H1 (cell line): ENCODE results near the gene ADAMTS6. TPM values are rescaled to one million over a fixed set of nuclear protein-coding genes. Genes with fewer than 3 reads are reported as not detected.

Experiments used
- CTCF ChIA-PET: fragments of 300-600 bp; sonication (Branson Sonifier 250); formaldehyde crosslinking; loops from one replicate; lab custom pipeline; 2021; ENCODE audit not compliant: partially characterized antibody; lab: Charles Lee
- POLR2A ChIA-PET: fragments of 300-600 bp; sonication (Branson Sonifier 250); formaldehyde crosslinking; loops from one replicate; lab custom pipeline; 2021; ENCODE audit warnings: inconsistent platforms; ENCODE audit not compliant: partially characterized antibody; lab: Charles Lee
- DNase-seq, 2 experiments: peaks; one replicate each; pipeline versions ENCODE4 v3.0.0 to v3.0.0-alpha.2; 2010 to 2022; ENCODE audit warnings: low spot score in 2 of 2, low read depth in 1 of 2, mixed read lengths in 1 of 2
- FAIRE-seq: peaks from 2 replicates; lab custom pipeline; 2011; peaks lifted over from hg19 to GRCh38; lab: Jason Lieb, UNC
- H2AFZ ChIP-seq: 2 replicates; pipeline ENCODE4 v1.8.1; 2012; ENCODE audit warnings: low read length, inconsistent platforms
- H2AK5ac ChIP-seq: 2 replicates; pipeline ENCODE4 v1.6.1; 2013; ENCODE audit warnings: low read depth, low read length
- H2BK120ac ChIP-seq: replicated peaks from 2 replicates; pipeline ENCODE3; 2013; ENCODE audit warnings: low read depth, low read length, inconsistent platforms
- H2BK12ac ChIP-seq: 2 replicates; pipeline ENCODE4 v1.6.1; 2013; ENCODE audit warnings: low read depth, low read length
- H2BK15ac ChIP-seq: 2 replicates; pipeline ENCODE4 v1.6.1; 2013; ENCODE audit warnings: low read length
- H2BK20ac ChIP-seq: 2 replicates; pipeline ENCODE4 v1.6.1; 2013; ENCODE audit warnings: low read length
- H2BK5ac ChIP-seq: 2 replicates; pipeline ENCODE4 v1.6.1; 2013; ENCODE audit warnings: low read depth, low read length
- H3K14ac ChIP-seq: 2 replicates; pipeline ENCODE4 v1.6.1; 2013; ENCODE audit warnings: inconsistent platforms; ENCODE audit not compliant: insufficient read length
- H3K18ac ChIP-seq: 2 replicates; pipeline ENCODE4 v1.6.1; 2013; ENCODE audit warnings: low read length; ENCODE audit errors: extremely low read depth
- H3K23ac ChIP-seq: 2 replicates; pipeline ENCODE4 v1.6.1; 2013; ENCODE audit warnings: inconsistent platforms; ENCODE audit not compliant: insufficient read length
- H3K23me2 ChIP-seq: 2 replicates; pipeline ENCODE4 v1.6.1; 2013; ENCODE audit warnings: low read depth, low read length
- H3K27ac ChIP-seq: 2 replicates; pipeline ENCODE4 v1.6.1; 2011; ENCODE audit warnings: low read depth, low read length, inconsistent platforms
- H3K27me3 ChIP-seq, 4 experiments: replicated peaks in 1 of 4; 1 replicate in 1 of 4; 2 replicates in 3 of 4; pipeline versions ENCODE4 v1.6.1 to v1.8.1; 2011 to 2013; ENCODE audit warnings: low read length in 3 of 4, mild to moderate bottlenecking in 3 of 4, inconsistent platforms in 2 of 4, mixed read lengths in 2 of 4, moderate library complexity in 1 of 4; ENCODE audit not compliant: control insufficient read depth in 3 of 4, insufficient read depth in 3 of 4; ENCODE audit errors: extremely low read depth in 1 of 4
- H3K36me3 ChIP-seq, 4 experiments: 2 replicates each; pipeline versions ENCODE4 v1.6.1 to v1.8.1; 2011 to 2013; ENCODE audit warnings: mild to moderate bottlenecking in 4 of 4, low read length in 3 of 4, moderate library complexity in 2 of 4, control low read depth in 1 of 4, inconsistent platforms in 1 of 4; ENCODE audit not compliant: insufficient read depth in 4 of 4, control insufficient read depth in 2 of 4
- H3K4ac ChIP-seq: replicated peaks from 2 replicates; pipeline ENCODE3; 2013; ENCODE audit warnings: low read length, low read depth, mixed read lengths, inconsistent platforms; ENCODE audit not compliant: insufficient read length
- H3K4me1 ChIP-seq, 4 experiments: replicated peaks in 1 of 4; 1 replicate in 1 of 4; 2 replicates in 3 of 4; pipeline versions ENCODE4 v1.6.1 to v1.8.1; 2011 to 2013; ENCODE audit warnings: low read length in 3 of 4, inconsistent platforms in 2 of 4, mixed read lengths in 1 of 4; ENCODE audit not compliant: insufficient read depth in 4 of 4, control insufficient read depth in 3 of 4
- H3K4me2 ChIP-seq, 2 experiments: 2 replicates each; pipeline versions ENCODE4 v1.6.1 to v1.8.1; 2011 to 2013; ENCODE audit warnings: low read depth in 2 of 2, low read length in 2 of 2, control low read depth in 1 of 2, inconsistent platforms in 1 of 2, mild to moderate bottlenecking in 1 of 2; ENCODE audit not compliant: insufficient read depth in 1 of 2
- H3K4me3 ChIP-seq, 4 experiments: fragments of 200-600, 300-600 bp in 1 of 4; sonication (generic), shearing (Covaris generic), sonication (Bioruptor Twin) in 1 of 4; 2 replicates each; pipeline versions ENCODE4 v1.5.1 to v1.8.1; 2011 to 2016; ENCODE audit warnings: low read length in 4 of 4, low read depth in 3 of 4, control low read depth in 2 of 4, inconsistent platforms in 2 of 4, mild to moderate bottlenecking in 2 of 4, mixed read lengths in 1 of 4, moderate library complexity in 1 of 4; ENCODE audit not compliant: insufficient read depth in 2 of 4; ENCODE audit errors: extremely low read depth in 1 of 4
- H3K56ac ChIP-seq: replicated peaks from 2 replicates; pipeline ENCODE3; 2013; ENCODE audit warnings: low read depth, mild to moderate bottlenecking, mixed read lengths, low read length, inconsistent platforms; ENCODE audit not compliant: insufficient read length
- H3K79me1 ChIP-seq: 2 replicates; pipeline ENCODE4 v1.6.1; 2013; ENCODE audit warnings: low read depth, low read length, control low read depth
- H3K79me2 ChIP-seq, 2 experiments: 2 replicates each; pipeline versions ENCODE4 v1.6.1 to v1.8.1; 2012 to 2013; ENCODE audit warnings: low read length in 2 of 2, mild to moderate bottlenecking in 2 of 2, inconsistent platforms in 1 of 2; ENCODE audit not compliant: insufficient read depth in 2 of 2, control insufficient read depth in 1 of 2
- H3K9ac ChIP-seq, 4 experiments: replicated peaks in 1 of 4; 1 replicate in 1 of 4; 2 replicates in 3 of 4; pipeline versions ENCODE4 v1.6.1 to v1.8.1; 2011 to 2013; ENCODE audit warnings: low read depth in 3 of 4, low read length in 3 of 4, control low read depth in 2 of 4, mild to moderate bottlenecking in 2 of 4, moderate library complexity in 2 of 4, inconsistent platforms in 1 of 4; ENCODE audit errors: extremely low read depth in 1 of 4
- H3K9me3 ChIP-seq, 2 experiments: 2 replicates each; pipeline versions ENCODE4 v1.6.1 to v1.8.1; 2012 to 2013; ENCODE audit warnings: mild to moderate bottlenecking in 2 of 2, moderate library complexity in 2 of 2, control low read depth in 1 of 2, inconsistent platforms in 1 of 2, low read depth in 1 of 2, low read length in 1 of 2, mixed read lengths in 1 of 2; ENCODE audit not compliant: insufficient read depth in 2 of 2
- H4K20me1 ChIP-seq, 2 experiments: replicated peaks in 1 of 2; 2 replicates each; pipeline versions ENCODE3 to v1.8.1; 2011 to 2013; ENCODE audit warnings: inconsistent platforms in 2 of 2, low read length in 2 of 2, mild to moderate bottlenecking in 1 of 2; ENCODE audit not compliant: insufficient read depth in 2 of 2, control insufficient read depth in 1 of 2
- H4K5ac ChIP-seq: 2 replicates; pipeline ENCODE4 v1.6.1; 2013; ENCODE audit warnings: low read length, low read depth, mixed read lengths, inconsistent platforms; ENCODE audit not compliant: insufficient read length
- H4K8ac ChIP-seq: 2 replicates; pipeline ENCODE4 v1.8.0; 2013; ENCODE audit warnings: mild to moderate bottlenecking, moderate library complexity, low read length, inconsistent platforms; ENCODE audit not compliant: insufficient read depth; ENCODE audit errors: extremely low read depth
- H4K91ac ChIP-seq: replicated peaks from 2 replicates; pipeline ENCODE3; 2013; ENCODE audit warnings: low read length, mixed read lengths, inconsistent platforms; ENCODE audit not compliant: insufficient read length
- CHD2 ChIP-seq: IDR thresholded peaks from 2 replicates; pipeline ENCODE4 v1.6.1; 2012; ENCODE audit warnings: low read length, improper control_type of control experiment
- EZH2 ChIP-seq: fragments of 200-600 bp; sonication (generic); IDR thresholded peaks from 2 replicates; pipeline ENCODE4 v1.7.1; 2012; ENCODE audit warnings: low read depth, mild to moderate bottlenecking, moderate library complexity, low read length, inconsistent platforms; ENCODE audit not compliant: severe bottlenecking
- GTF2F1 ChIP-seq: IDR thresholded peaks from 2 replicates; pipeline ENCODE4 v1.6.1; 2012; ENCODE audit warnings: low read depth, low read length, improper control_type of control experiment, borderline replicate concordance
- JUN ChIP-seq: IDR thresholded peaks from 2 replicates; pipeline ENCODE4 v1.6.1; 2011; ENCODE audit warnings: low read depth, mild to moderate bottlenecking, improper control_type of control experiment, low read length
- POLR2AphosphoS5 ChIP-seq: IDR thresholded peaks from 2 replicates; pipeline ENCODE4 v1.6.1; 2011; ENCODE audit warnings: low read depth, low read length
- POU5F1 ChIP-seq: IDR thresholded peaks from 2 replicates; pipeline ENCODE4 v1.6.1; 2011; ENCODE audit warnings: low read depth, mild to moderate bottlenecking, low read length, moderate library complexity
- TAF1 ChIP-seq: IDR thresholded peaks from 2 replicates; pipeline ENCODE4 v1.6.1; 2011; ENCODE audit warnings: mild to moderate bottlenecking, low read depth, low read length
- TBP ChIP-seq: IDR thresholded peaks from 2 replicates; pipeline ENCODE4 v1.6.1; 2011; ENCODE audit warnings: low read depth, low read length, improper control_type of control experiment
- YY1 ChIP-seq: IDR thresholded peaks from 2 replicates; pipeline ENCODE4 v1.6.1; 2011; ENCODE audit warnings: low read depth, mild to moderate bottlenecking, low read length
- WGBS, 2 experiments: shearing (Covaris generic) in 1 of 2; methylation state at CpG; one replicate each; pipeline versions ENCODE4 v1.1.6 to v1.1.7; 2013 to 2015; ENCODE audit warnings: low lambda C conversion rate in 2 of 2, mixed read lengths in 2 of 2, inconsistent platforms in 1 of 2, low coverage in 1 of 2, missing lambda C conversion rate in 1 of 2; ENCODE audit not compliant: insufficient replicate concordance in 2 of 2, insufficient coverage in 1 of 2, insufficient read length in 1 of 2; ENCODE audit errors: extremely low coverage in 1 of 2, missing lambda C conversion rate in 1 of 2; 5-methylcytosine and 5-hydroxymethylcytosine counted together
- polyA plus RNA-seq, 7 experiments: library from polyadenylated mRNA; depleted of rRNA in 3 of 7; stranded (reverse) in 5 of 7; unstranded in 2 of 7; fragments of >200 nt in 5 of 7; fragments of 200-250 nt in 2 of 7; gene quantifications; 1 replicate in 5 of 7; 2 replicates in 1 of 7; 4 replicates in 1 of 7; pipeline versions ENCODE4 v1.2.1 to v1.2.3, GENCODE V29; 2011 to 2013; ENCODE audit warnings: missing spikeins in 2 of 7, mixed read lengths in 2 of 7
- total RNA-seq: library from RNA; stranded (reverse); fragmentation: NEBNext Ultra II Directional; extraction: Animal tissue kit (Norgen Biotek cat#: 25700); gene quantifications from 2 replicates; pipeline ENCODE4 v1.2.1, GENCODE V29; 2021

The ADAMTS6 gene
- total and polyA plus RNA-seq, 2 of the 8 experiments (the other 6 are each of a cell fraction or from before 2014, with no cell fraction given) = 0.74 to 2.4 TPM

- no peak for DNase-seq
- TF ChIP-seq TAF1 (no peak), EZH2 (no peak), CHD2 (no peak), JUN (no peak), YY1 (no peak), POLR2AphosphoS5 (no peak), GTF2F1 (no peak), TBP (no peak), POU5F1 (no peak)
Observed at GRCh38 chr5:65412842-65413241, 68.9 kb downstream of the ADAMTS6 start.

More at GRCh38 chr5:65412842-65413241, 68.9 kb downstream of the ADAMTS6 start:
- Histone ChIP-seq H2BK120ac (no peak overlapping the region), H3K9ac (no peak overlapping the region), H3K4me3 (no peak overlapping the region), H2BK5ac (no peak overlapping the region), H3K79me1 (no peaks in the 10 kb centered on the region), H2AK5ac (no peak overlapping the region), H3K56ac (no peak overlapping the region), H4K20me1 (no peaks in the 10 kb centered on the region), H3K4me1 (no peaks in the 10 kb centered on the region), H3K18ac (no peak overlapping the region), H2BK20ac (no peak overlapping the region), H3K79me2 (no peaks in the 10 kb centered on the region), H4K8ac (no peak overlapping the region), H3K23me2 (no peaks in the 10 kb centered on the region), H3K27ac (no peak overlapping the region), H3K9me3 (peaks cover 0 to 4% of the 10 kb centered on the region in 2 experiments; a peak in 3 of 4 replicates), H3K14ac (no peak overlapping the region), H3K27me3 (no peaks in the 10 kb centered on the region), H3K36me3 (no peaks in the 10 kb centered on the region), H3K23ac (no peak overlapping the region), H2BK15ac (no peak overlapping the region), H4K91ac (no peak overlapping the region), H4K5ac (no peak overlapping the region), H3K4me2 (no peak overlapping the region), H2AFZ (no peak overlapping the region), H3K4ac (no peak overlapping the region), H2BK12ac (no peak overlapping the region)
- ChIA-PET CTCF (no interaction called here), POLR2A (no interaction called here)
- FAIRE-seq = no peak
- 77% methylated on average over 2 of the region's 2 CpGs; no CpG with 5 or more reads in 1 of the 2 experiments for WGBS, 2 experiments
